CD14-positive monocyte (primary cell): ENCODE measurements around the gene CORO1C. TPM values are rescaled to one million over a fixed set of nuclear protein-coding genes. Genes with fewer than 3 reads are reported as not detected.

ENCODE experiments used
- DNase-seq, 3 donors: peaks; one replicate each; pipeline ENCODE4 v3.0.0-alpha.2; 2011 to 2022
- H2AFZ ChIP-seq: 2 replicates; pipeline ENCODE4 v1.6.0; 2012; ENCODE audit warnings: mild to moderate bottlenecking, low read depth, low read length, inconsistent platforms; ENCODE audit not compliant: insufficient read depth, poor library complexity, severe bottlenecking
- H3K27ac ChIP-seq, 2 donors: 1 replicate in 1 of 2; 2 replicates in 1 of 2; pipeline ENCODE4 v1.5.1; 2012 to 2013; ENCODE audit warnings: low read length in 2 of 2, control low read depth in 1 of 2, inconsistent platforms in 1 of 2, low read depth in 1 of 2, mild to moderate bottlenecking in 1 of 2
- H3K27me3 ChIP-seq, 2 donors: one replicate each; pipeline versions ENCODE4 v1.6.0 to v1.6.1; 2011 to 2013; ENCODE audit warnings: low read length in 2 of 2; ENCODE audit not compliant: control insufficient read depth in 2 of 2, insufficient read depth in 2 of 2
- H3K36me3 ChIP-seq, 2 donors: replicated peaks in 1 of 2; 1 replicate in 1 of 2; 2 replicates in 1 of 2; pipeline versions ENCODE4 v1.5.1 to v1.6.1; 2012 to 2013; ENCODE audit warnings: low read length in 2 of 2, control low read depth in 1 of 2, inconsistent platforms in 1 of 2, mild to moderate bottlenecking in 1 of 2; ENCODE audit not compliant: insufficient read depth in 2 of 2, control insufficient read depth in 1 of 2
- H3K4me1 ChIP-seq, 2 donors: 1 replicate in 1 of 2; 2 replicates in 1 of 2; pipeline versions ENCODE4 v1.5.1 to v1.6.1; 2012 to 2013; ENCODE audit warnings: low read length in 2 of 2, control low read depth in 1 of 2, inconsistent platforms in 1 of 2, mild to moderate bottlenecking in 1 of 2, moderate library complexity in 1 of 2; ENCODE audit not compliant: insufficient read depth in 2 of 2, control insufficient read depth in 1 of 2
- H3K4me2 ChIP-seq: replicated peaks from 2 replicates; pipeline ENCODE3; 2012; ENCODE audit warnings: low read length, moderate library complexity, mild to moderate bottlenecking; ENCODE audit not compliant: poor library complexity, severe bottlenecking; ENCODE audit errors: extremely low read depth
- H3K4me3 ChIP-seq, 3 experiments: fragments of 200-600 bp in 1 of 3; sonication (generic) in 1 of 3; replicated peaks in 1 of 3; 1 replicate in 2 of 3; 2 replicates in 1 of 3; pipeline ENCODE4 v1.5.1; 2011 to 2013; ENCODE audit warnings: low read length in 3 of 3, mild to moderate bottlenecking in 3 of 3, control low read depth in 2 of 3, low read depth in 2 of 3, inconsistent platforms in 1 of 3, moderate library complexity in 1 of 3
- H3K79me2 ChIP-seq: 2 replicates; pipeline ENCODE4 v1.6.0; 2012; ENCODE audit warnings: mild to moderate bottlenecking, control low read depth, inconsistent platforms, low read length, moderate library complexity; ENCODE audit not compliant: insufficient read depth
- H3K9ac ChIP-seq: 2 replicates; pipeline ENCODE4 v1.6.0; 2017; ENCODE audit warnings: low read length, mild to moderate bottlenecking; ENCODE audit not compliant: insufficient read depth, poor library complexity, severe bottlenecking
- H3K9me3 ChIP-seq, 2 donors: replicated peaks in 1 of 2; 1 replicate in 1 of 2; 2 replicates in 1 of 2; pipeline versions ENCODE4 v1.5.1 to v1.6.1; 2012 to 2013; ENCODE audit warnings: low read length in 2 of 2, control low read depth in 1 of 2; ENCODE audit not compliant: control insufficient read depth in 1 of 2, insufficient read depth in 1 of 2
- H4K20me1 ChIP-seq: 2 replicates; pipeline ENCODE4 v1.6.0; 2012; ENCODE audit warnings: mild to moderate bottlenecking, low read length, control low read depth, moderate library complexity; ENCODE audit not compliant: insufficient read depth
- H3K27ac Mint-ChIP-seq, 7 donors: one replicate each; pipeline ENCODE4 v1.8.0; 2020; ENCODE audit warnings: mild to moderate bottlenecking in 7 of 7, mixed read lengths in 7 of 7, moderate library complexity in 6 of 7, inconsistent platforms in 2 of 7
- H3K27me3 Mint-ChIP-seq, 3 donors: one replicate each; pipeline ENCODE4 v1.8.0; 2021 to 2022; ENCODE audit warnings: low read depth in 3 of 3, mild to moderate bottlenecking in 3 of 3, mixed read lengths in 3 of 3, moderate library complexity in 3 of 3, inconsistent platforms in 1 of 3
- H3K36me3 Mint-ChIP-seq, 2 donors: one replicate each; pipeline ENCODE4 v1.8.0; 2020; ENCODE audit warnings: mixed read lengths in 2 of 2, inconsistent platforms in 1 of 2, mild to moderate bottlenecking in 1 of 2
- H3K4me1 Mint-ChIP-seq: one replicate; pipeline ENCODE4 v1.8.0; 2020; ENCODE audit warnings: mild to moderate bottlenecking, mixed read lengths
- H3K4me3 Mint-ChIP-seq, 2 donors: one replicate each; pipeline ENCODE4 v1.8.0; 2020; ENCODE audit warnings: mild to moderate bottlenecking in 2 of 2, mixed read lengths in 2 of 2, moderate library complexity in 1 of 2
- H3K9me3 Mint-ChIP-seq, 7 donors: one replicate each; pipeline ENCODE4 v1.8.0; 2020 to 2022; ENCODE audit warnings: mixed read lengths in 7 of 7, mild to moderate bottlenecking in 6 of 7, moderate library complexity in 6 of 7, inconsistent platforms in 2 of 7
- WGBS: methylation state at CpG from one replicate; pipeline ENCODE4 v1.1.5; 2013; ENCODE audit warnings: missing lambda C conversion rate; ENCODE audit not compliant: insufficient coverage; 5-methylcytosine and 5-hydroxymethylcytosine counted together
- intact Hi-C, 2 donors: fragments of 100-400 bp; cut with micrococcal nuclease; formaldehyde crosslinking; loops; one replicate each; pipeline versions ENCODE4 v1.15.0 to v1.15.1; 2023
- polyA plus RNA-seq, 3 donors: library from polyadenylated mRNA; depleted of rRNA in 1 of 3; unstranded in 2 of 3; stranded (reverse) in 1 of 3; fragments of 300-500 nt in 2 of 3; fragments of >200 nt in 1 of 3; fragmentation: Illumina TruSeq in 2 of 3; gene quantifications; 1 replicate in 2 of 3; 2 replicates in 1 of 3; pipeline ENCODE4 v1.2.3, GENCODE V29; 2012 to 2021
- TF ChIP-seq, protein P1 (sequence below): fragments of 200-600 bp; IDR thresholded peaks from one replicate; pipeline ENCODE4 v1.8.0; 2022; ENCODE audit warnings: antibody characterized with exemption, mild to moderate bottlenecking

Gene CORO1C
- polyA plus RNA-seq, 3 donors: 77.5 to 285 (median 229) TPM

DNA sequence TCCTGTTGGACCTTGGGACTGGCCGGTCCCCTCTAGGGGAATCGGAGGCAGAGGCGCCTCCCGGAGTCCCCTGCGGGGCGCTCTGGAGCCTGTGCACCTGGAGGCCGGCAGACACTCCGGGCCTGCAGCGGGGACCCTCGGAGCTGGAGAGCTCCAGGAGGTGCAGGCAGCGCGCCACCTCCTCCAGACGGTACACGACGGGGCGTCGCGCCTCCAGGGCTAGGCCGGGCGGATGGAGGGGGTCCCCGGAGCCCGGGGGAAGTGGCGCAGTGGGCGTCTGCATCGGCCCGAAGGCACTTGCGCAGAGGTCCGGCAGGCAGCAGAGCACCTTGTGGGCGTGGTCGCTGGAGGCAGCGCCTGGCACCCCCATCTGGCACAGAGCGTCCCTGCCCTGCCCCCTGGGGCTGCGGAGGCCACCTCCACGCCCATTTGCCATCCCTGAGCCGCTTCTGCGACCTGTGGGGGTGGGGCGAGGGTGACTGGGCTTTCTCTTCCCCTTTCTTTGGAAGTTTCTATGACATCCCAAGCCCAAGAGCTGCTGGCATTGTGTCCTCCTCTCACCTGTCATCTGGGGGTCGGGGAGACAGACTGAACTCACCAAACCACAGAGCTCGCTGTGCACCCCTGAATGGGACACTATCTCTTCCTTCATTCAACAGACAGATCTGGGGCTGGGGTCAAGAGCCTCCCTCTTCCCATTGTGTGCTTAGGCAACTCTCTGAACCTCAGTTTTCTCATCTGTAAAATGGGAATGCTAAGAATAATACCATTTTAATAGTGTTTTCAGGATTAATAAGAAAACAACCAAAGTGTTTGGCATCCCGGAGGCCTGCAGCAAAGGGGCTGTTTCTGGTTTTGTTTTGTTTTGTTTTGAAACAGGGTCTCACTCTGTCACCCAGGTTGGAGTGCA lies 37.5 kb upstream of the CORO1C start:
- intact Hi-C loops: no loop called here
- H3K27me3 ChIP-seq: no peaks in the 10 kb centered on the region
- 5% methylated on average over 37 of the region's 40 CpGs for WGBS
- peaks cover 12 to 14% of the 10 kb centered on the region in 2 donors for H3K4me1 ChIP-seq
- peak overlapping the region in 2 of 3 experiments; percentile 10 to 66 for H3K4me3 ChIP-seq
- H3K9me3 Mint-ChIP-seq: peaks cover 0 to 1% (median 0%) of the 10 kb centered on the region in 7 donors
- H3K9ac ChIP-seq: peak overlapping the region; percentile 30
- no peaks in the 10 kb centered on the region for H4K20me1 ChIP-seq
- no peak overlapping the region for H3K27ac ChIP-seq
- peak overlapping the region; percentile 57 for H3K4me2 ChIP-seq
- H2AFZ ChIP-seq: peak overlapping the region; percentile 81
- H3K79me2 ChIP-seq: no peaks in the 10 kb centered on the region
- no peaks in the 10 kb centered on the region for H3K9me3 ChIP-seq
- peak; percentile 47 to 73 (median 63) for DNase-seq
- peak overlapping the region; percentile 60 to 86 for H3K4me3 Mint-ChIP-seq
- H3K4me1 Mint-ChIP-seq: peaks cover 8% of the 10 kb centered on the region
- peaks cover 0 to 10% (median 9%) of the 10 kb centered on the region in 3 donors for H3K27me3 Mint-ChIP-seq
- no peaks in the 10 kb centered on the region for H3K36me3 Mint-ChIP-seq
- peak overlapping the region in 2 of 7 donors; percentile 70 to 80 for H3K27ac Mint-ChIP-seq
- H3K36me3 ChIP-seq: no peaks in the 10 kb centered on the region
- TF ChIP-seq, protein P1, sequence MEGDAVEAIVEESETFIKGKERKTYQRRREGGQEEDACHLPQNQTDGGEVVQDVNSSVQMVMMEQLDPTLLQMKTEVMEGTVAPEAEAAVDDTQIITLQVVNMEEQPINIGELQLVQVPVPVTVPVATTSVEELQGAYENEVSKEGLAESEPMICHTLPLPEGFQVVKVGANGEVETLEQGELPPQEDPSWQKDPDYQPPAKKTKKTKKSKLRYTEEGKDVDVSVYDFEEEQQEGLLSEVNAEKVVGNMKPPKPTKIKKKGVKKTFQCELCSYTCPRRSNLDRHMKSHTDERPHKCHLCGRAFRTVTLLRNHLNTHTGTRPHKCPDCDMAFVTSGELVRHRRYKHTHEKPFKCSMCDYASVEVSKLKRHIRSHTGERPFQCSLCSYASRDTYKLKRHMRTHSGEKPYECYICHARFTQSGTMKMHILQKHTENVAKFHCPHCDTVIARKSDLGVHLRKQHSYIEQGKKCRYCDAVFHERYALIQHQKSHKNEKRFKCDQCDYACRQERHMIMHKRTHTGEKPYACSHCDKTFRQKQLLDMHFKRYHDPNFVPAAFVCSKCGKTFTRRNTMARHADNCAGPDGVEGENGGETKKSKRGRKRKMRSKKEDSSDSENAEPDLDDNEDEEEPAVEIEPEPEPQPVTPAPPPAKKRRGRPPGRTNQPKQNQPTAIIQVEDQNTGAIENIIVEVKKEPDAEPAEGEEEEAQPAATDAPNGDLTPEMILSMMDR: peak; percentile 21

DNA sequence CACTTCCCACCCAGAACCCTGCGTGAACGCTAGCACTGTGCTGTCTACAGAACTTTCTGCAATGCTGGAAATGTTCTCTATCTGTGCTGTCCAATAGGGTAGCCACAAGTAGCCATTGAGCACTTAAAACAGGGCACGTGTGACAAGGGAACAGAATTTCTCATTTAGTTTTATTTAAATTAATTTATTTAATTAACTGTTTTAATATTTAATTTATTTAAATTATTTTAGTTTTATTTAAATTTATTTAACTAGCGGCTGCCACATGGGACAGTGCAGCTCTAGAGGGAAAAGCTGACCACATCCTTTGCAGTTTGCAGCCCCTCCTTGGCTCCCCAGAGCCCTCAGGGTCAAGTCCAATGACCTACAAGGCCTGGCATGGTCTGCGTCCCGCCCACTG lies 35.0 kb upstream of the CORO1C start:
- no peak overlapping the region for H3K4me2 ChIP-seq
- peaks cover 12 to 14% of the 10 kb centered on the region in 2 donors for H3K4me1 ChIP-seq
- H3K9me3 ChIP-seq: no peaks in the 10 kb centered on the region
- TF ChIP-seq, protein P1: no peak
- no peak overlapping the region for H3K4me3 ChIP-seq
- H3K36me3 ChIP-seq: no peaks in the 10 kb centered on the region
- H3K36me3 Mint-ChIP-seq: no peaks in the 10 kb centered on the region
- H3K79me2 ChIP-seq: no peaks in the 10 kb centered on the region
- H3K9ac ChIP-seq: no peak overlapping the region
- H3K4me3 Mint-ChIP-seq: no peak overlapping the region
- no peak overlapping the region for H3K27ac ChIP-seq
- peaks cover 0 to 10% (median 6%) of the 10 kb centered on the region in 3 donors for H3K27me3 Mint-ChIP-seq
- intact Hi-C loops: no loop called here
- H3K9me3 Mint-ChIP-seq: peaks cover 0 to 2% (median 0%) of the 10 kb centered on the region in 7 donors
- H3K4me1 Mint-ChIP-seq: peaks cover 5% of the 10 kb centered on the region
- H4K20me1 ChIP-seq: no peaks in the 10 kb centered on the region
- H2AFZ ChIP-seq: no peak overlapping the region
- H3K27me3 ChIP-seq: no peaks in the 10 kb centered on the region
- H3K27ac Mint-ChIP-seq: peak overlapping the region in 1 of 7 donors; percentile 1
- WGBS: 93% methylated on average over 5 of the region's 6 CpGs
- DNase-seq: no peak
